HG03342 (cell line): ENCODE results near the gene PPM1F.
"Not testable (repeated sequence)": the region's sequence is repeated elsewhere in the genome, so short reads cannot be mapped to it uniquely, and the experiment has no call there.

Experiments used
- ATAC-seq: cut with Tn5 transposase; IDR thresholded peaks from one replicate; pipeline ENCODE4 v1.9.1; 2021; ENCODE audit warnings: mild to moderate bottlenecking, moderate library complexity; ENCODE audit not compliant: unreplicated experiment

PPM1F gene

GRCh38 chr22:21898354-21898896 lies 54.2 kb downstream of the PPM1F start:
- ATAC-seq, result no peak

DNA sequence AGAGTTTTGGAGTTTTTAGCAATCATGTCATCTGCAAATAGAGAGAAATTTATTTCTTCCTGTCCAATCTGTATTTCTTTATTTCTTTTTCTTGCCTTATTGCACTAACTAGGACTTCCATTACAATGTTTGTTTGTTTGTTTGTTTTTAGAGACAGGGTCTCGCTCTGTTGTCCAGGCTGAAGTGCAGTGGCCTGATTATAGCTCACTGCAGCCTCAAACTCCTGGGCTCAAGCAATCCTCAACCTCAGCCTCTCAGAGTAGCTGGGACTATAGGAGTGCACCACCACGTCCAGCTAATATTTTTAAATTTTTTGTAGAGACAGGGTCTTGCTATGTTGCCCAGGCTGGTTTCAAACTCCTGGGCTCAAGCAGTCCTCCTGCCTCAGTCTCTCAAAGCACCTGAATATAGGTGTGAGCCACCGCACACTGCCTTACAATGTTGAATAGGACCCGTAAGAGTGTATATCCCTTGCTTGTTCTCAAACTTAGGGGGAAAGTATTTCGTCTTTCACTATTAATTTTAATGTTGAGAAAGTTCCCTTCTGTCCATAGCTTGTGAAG lies 55.6 kb downstream of the PPM1F start:
- no peak for ATAC-seq

DNA sequence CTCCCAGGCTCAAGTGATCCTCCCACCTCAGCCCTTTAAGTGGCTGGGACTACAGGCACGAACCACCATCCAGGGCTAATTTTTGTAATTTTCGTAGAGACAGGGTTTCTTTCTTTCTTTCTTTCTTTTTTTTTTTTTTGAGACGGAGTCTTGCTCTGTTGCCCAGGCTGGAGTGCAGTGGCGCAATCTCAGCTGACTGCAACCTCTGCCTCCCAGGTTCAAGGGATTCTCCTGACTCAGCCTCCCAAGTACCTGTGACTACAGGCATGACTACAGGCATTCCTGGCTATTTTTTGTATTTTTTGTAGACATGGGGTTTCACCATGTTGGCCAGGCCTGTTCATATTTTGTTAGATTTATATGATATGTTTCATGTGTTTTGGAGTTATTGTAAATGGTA lies 56.4 kb downstream of the PPM1F start:
- not testable (repeated sequence) for ATAC-seq

GRCh38 chr22:21894799-21895198 lies 57.8 kb downstream of the PPM1F start:
- no peak for ATAC-seq

DNA sequence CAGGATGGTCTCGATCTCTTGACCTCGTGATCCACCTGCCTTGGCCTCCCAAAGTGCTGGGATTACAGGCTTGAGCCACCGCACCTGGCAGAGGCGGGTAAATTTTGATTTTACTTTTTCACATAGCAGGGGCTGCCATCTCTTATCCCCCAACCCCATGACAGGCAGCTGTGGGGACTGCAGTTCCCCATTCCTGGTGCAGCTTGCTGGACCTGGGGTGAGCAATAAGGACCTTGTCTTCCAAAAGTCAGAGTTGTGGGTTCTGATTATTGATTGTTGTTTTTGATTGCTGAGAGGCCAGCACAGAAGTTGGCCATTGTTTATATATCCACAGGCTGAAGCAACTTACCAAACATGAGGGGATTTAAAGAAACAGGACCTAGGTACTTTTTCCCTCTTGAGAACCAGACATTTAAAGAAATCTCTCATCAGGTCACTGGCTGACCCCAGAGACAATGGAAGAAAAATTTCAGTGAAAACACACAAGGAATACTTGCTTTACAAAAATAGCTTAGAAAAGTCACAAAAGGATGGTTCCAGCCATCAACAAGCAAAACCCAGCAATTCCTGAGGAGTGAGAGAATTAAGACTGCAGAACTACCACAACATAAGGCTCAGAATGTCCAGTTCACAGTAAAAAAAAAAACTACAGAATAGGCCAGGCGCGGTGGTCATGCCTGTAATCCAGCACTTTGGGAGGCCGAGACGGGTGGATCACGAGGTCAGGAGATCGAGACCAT lies 63.2 kb downstream of the PPM1F start:
- ATAC-seq, result no peak

GRCh38 chr22:21887841-21888240 lies 64.8 kb downstream of the PPM1F start:
- no peak for ATAC-seq

- not testable (repeated sequence) for ATAC-seq
These were observed 68.7 kb downstream of the PPM1F start for GRCh38 chr22:21883930-21884329.

DNA sequence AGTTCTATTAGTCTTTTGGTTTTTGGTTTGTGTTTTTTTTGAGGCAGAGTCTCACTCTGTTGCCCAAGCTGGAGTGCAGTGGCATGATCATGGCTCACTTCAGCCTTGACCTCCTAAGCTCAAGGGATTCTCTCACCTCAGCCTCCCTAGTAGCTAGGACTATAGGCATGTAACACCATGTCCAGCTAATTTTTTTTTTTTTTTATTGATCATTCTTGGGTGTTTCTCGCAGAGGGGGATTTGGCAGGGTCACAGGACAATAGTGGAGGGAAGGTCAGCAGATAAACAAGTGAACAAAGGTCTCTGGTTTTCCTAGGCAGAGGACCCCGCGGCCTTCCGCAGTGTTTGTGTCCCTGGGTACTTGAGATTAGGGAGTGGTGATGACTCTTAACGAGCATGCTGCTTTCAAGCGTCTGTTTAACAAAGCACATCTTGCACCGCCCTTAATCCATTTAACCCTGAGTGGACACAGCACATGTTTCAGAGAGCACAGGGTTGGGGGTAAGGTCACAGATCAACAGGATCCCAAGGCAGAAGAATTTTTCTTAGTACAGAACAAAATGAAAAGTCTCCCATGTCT lies 69.8 kb downstream of the PPM1F start:
- ATAC-seq, result not testable (repeated sequence)

GRCh38 chr22:21881841-21882753 lies 70.6 kb downstream of the PPM1F start:
- ATAC-seq, result no peak

DNA sequence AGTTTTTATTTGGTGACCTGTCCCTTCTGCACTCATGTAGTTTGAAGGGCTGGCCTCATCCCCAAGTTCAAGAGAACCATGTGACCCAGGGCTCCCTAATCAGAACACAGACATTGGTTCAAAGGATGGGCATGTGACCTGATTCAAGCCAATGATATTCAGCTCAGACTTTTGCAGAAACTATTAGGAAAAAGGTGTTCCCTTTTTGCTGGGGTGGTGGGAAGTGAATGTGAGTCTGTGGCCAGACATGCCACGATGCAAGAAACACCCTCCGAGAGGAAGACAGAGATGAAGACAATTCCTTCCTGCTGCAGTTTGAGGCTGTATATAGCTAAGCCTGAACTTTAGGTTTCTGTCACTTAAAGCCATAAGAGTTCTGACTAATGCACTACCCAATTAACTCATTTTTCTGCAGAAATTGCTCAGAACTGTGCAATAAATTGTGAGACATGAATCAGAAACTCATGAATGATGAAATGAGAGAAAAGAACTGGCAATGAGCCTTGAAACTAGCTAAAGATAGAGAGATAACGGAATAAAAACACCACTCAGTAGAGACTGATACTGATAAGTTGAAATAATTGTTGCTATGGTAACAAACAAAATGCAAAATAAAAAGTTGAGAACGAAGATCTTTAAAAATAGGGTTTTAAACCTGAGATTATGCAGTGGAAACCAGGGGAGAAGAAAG lies 76.0 kb downstream of the PPM1F start:
- no peak for ATAC-seq

GRCh38 chr22:21874953-21875352 lies 77.7 kb downstream of the PPM1F start:
- not testable (repeated sequence) for ATAC-seq

DNA sequence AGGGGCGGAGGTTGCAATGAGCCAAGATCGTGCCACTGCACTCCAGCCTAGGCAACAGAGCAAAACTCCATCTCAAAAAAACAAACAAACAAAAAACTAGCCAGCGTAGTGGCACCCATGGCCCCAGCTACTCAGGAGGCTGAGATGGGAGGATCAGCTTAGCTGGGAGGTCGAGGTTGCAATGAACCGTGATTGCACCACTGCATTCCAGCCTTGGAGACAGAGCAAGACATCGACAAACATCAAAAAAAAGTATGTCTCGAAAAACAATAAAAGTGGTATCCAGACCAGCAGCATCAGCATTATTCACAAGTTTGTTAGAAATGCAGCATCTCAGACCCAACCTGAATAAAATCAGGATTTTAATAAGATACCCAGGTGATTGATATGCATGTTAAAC lies 79.0 kb downstream of the PPM1F start:
- no peak for ATAC-seq

DNA sequence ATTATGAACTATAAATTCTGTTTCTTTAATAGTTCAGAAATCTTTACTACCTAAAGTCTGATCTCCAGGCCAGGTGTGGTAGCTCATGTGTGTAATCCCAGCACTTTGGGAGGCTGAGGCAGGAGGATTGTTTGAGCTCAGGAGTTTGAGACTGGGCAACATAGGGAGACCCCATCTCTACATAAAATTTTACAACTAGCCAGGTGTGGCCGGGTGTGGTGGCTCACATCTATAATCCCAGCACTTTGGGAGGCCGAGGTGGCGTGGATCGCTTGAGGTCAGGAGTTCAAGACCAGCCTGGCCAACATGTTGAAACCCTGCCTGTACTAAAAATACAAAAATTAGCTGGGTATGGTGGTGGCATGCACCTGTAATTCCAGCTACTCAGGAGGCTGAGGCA lies 79.9 kb downstream of the PPM1F start:
- not testable (repeated sequence) for ATAC-seq
